IMR-90 (cell line): Measurements from ENCODE around the gene SOX11. TPM values are rescaled to one million over a fixed set of nuclear protein-coding genes. Genes with fewer than 3 reads are reported as not detected.

Source experiments
- ATAC-seq: fragments of 200-7000 bp; cut with Tn5 transposase; 2 replicates; pipeline ENCODE4 v1.9.1; 2020; ENCODE audit warnings: low read depth, mild to moderate bottlenecking, moderate library complexity
- BruUV-seq: library from RNA; stranded (reverse); fragments of 400-500 nt; replicated peaks from 2 replicates; lab custom pipeline; 2021; lab: Mats Ljungman, UMichigan
- CTCF ChIA-PET: fragments of 300-600 bp; formaldehyde crosslinking; extraction: SDS; loops from one replicate; lab custom pipeline; 2021; ENCODE audit warnings: antibody characterized with exemption; lab: Yijun Ruan, JAX
- POLR2A ChIA-PET: fragments of 300-600 bp; sonication (Branson Sonifier 250); formaldehyde crosslinking; loops from one replicate; lab custom pipeline; 2022; ENCODE audit warnings: antibody characterized with exemption; ENCODE audit not compliant: unreplicated experiment; lab: Charles Lee
- DNase-seq: peaks from one replicate; pipeline ENCODE4 v3.0.0; 2013
- H2AFZ ChIP-seq: replicated peaks from 2 replicates; pipeline ENCODE3; 2013; ENCODE audit warnings: low read length, mild to moderate bottlenecking; ENCODE audit not compliant: poor library complexity
- H2AK5ac ChIP-seq: 2 replicates; pipeline ENCODE4 v1.6.1; 2013; ENCODE audit warnings: low read depth, low read length, inconsistent platforms
- H2AK9ac ChIP-seq: replicated peaks from 2 replicates; pipeline ENCODE3; 2013; ENCODE audit warnings: mild to moderate bottlenecking, low read depth, low read length, moderate library complexity; ENCODE audit not compliant: poor library complexity
- H2BK120ac ChIP-seq: 2 replicates; pipeline ENCODE4 v1.6.1; 2013; ENCODE audit warnings: low read depth, low read length, inconsistent platforms
- H2BK15ac ChIP-seq: 3 replicates; pipeline ENCODE4 v1.6.1; 2013; ENCODE audit warnings: low read depth, low read length, inconsistent platforms
- H2BK20ac ChIP-seq: 2 replicates; pipeline ENCODE4 v1.6.1; 2013; ENCODE audit warnings: low read depth, mild to moderate bottlenecking, inconsistent platforms, low read length, moderate library complexity
- H2BK5ac ChIP-seq: 2 replicates; pipeline ENCODE4 v1.6.1; 2013; ENCODE audit warnings: mild to moderate bottlenecking, low read depth, low read length, inconsistent platforms; ENCODE audit not compliant: poor library complexity, severe bottlenecking
- H3K14ac ChIP-seq: replicated peaks from 2 replicates; pipeline ENCODE4 v1.6.1; 2013; ENCODE audit warnings: low read depth, low read length, inconsistent platforms
- H3K18ac ChIP-seq: 2 replicates; pipeline ENCODE4 v1.6.1; 2013; ENCODE audit warnings: low read depth, low read length, control low read depth
- H3K23ac ChIP-seq: 2 replicates; pipeline ENCODE4 v1.6.1; 2013; ENCODE audit warnings: low read depth, low read length, inconsistent platforms
- H3K27ac ChIP-seq: 2 replicates; pipeline ENCODE4 v1.5.1; 2013; ENCODE audit warnings: mild to moderate bottlenecking, control low read depth, low read length; ENCODE audit not compliant: insufficient read depth
- H3K27me3 ChIP-seq: 2 replicates; pipeline ENCODE4 v1.6.1; 2013; ENCODE audit warnings: low read length; ENCODE audit not compliant: control insufficient read depth, insufficient read depth
- H3K36me3 ChIP-seq: 2 replicates; pipeline ENCODE4 v1.6.1; 2013; ENCODE audit warnings: low read length, mixed read lengths; ENCODE audit not compliant: control insufficient read depth, insufficient read depth
- H3K4ac ChIP-seq: 2 replicates; pipeline ENCODE4 v1.6.1; 2013; ENCODE audit warnings: low read depth, low read length, inconsistent platforms
- H3K4me1 ChIP-seq: 2 replicates; pipeline ENCODE4 v1.6.1; 2013; ENCODE audit warnings: low read length, mixed read lengths; ENCODE audit not compliant: control insufficient read depth, insufficient read depth
- H3K4me2 ChIP-seq: 2 replicates; pipeline ENCODE4 v1.6.1; 2013; ENCODE audit warnings: low read depth, mild to moderate bottlenecking, control low read depth, low read length, moderate library complexity
- H3K4me3 ChIP-seq: 2 replicates; pipeline ENCODE4 v1.5.1; 2013; ENCODE audit warnings: low read depth, mild to moderate bottlenecking, control low read depth, low read length, moderate library complexity; ENCODE audit not compliant: insufficient read depth
- H3K56ac ChIP-seq: 2 replicates; pipeline ENCODE4 v1.6.1; 2013; ENCODE audit warnings: low read length, inconsistent platforms; ENCODE audit not compliant: insufficient read depth; ENCODE audit errors: extremely low read depth
- H3K79me1 ChIP-seq, 2 experiments: 2 replicates each; pipeline ENCODE4 v1.6.1; 2013; ENCODE audit warnings: low read length in 2 of 2, inconsistent platforms in 1 of 2, low read depth in 1 of 2
- H3K9ac ChIP-seq: 2 replicates; pipeline ENCODE4 v1.6.1; 2013; ENCODE audit warnings: low read depth, low read length, control low read depth
- H3K9me1 ChIP-seq: 2 replicates; pipeline ENCODE4 v1.6.1; 2013; ENCODE audit warnings: low read length, inconsistent platforms; ENCODE audit not compliant: insufficient read depth
- H3K9me3 ChIP-seq: 2 replicates; pipeline ENCODE4 v1.6.1; 2013; ENCODE audit warnings: low read length; ENCODE audit not compliant: control insufficient read depth, insufficient read depth
- H4K20me1 ChIP-seq: 2 replicates; pipeline ENCODE4 v1.6.1; 2013; ENCODE audit warnings: low read length, inconsistent platforms; ENCODE audit not compliant: insufficient read depth
- H4K5ac ChIP-seq: 2 replicates; pipeline ENCODE4 v1.6.1; 2013; ENCODE audit warnings: mild to moderate bottlenecking, low read depth, low read length, control low read depth
- H4K8ac ChIP-seq, 2 experiments: 2 replicates each; pipeline ENCODE4 v1.6.1; 2013; ENCODE audit warnings: low read depth in 2 of 2, low read length in 2 of 2, control low read depth in 1 of 2, inconsistent platforms in 1 of 2
- H4K91ac ChIP-seq: 2 replicates; pipeline ENCODE4 v1.6.1; 2013; ENCODE audit warnings: low read depth, low read length, inconsistent platforms; ENCODE audit not compliant: insufficient read depth
- POLR2A ChIP-seq: IDR thresholded peaks from 2 replicates; pipeline ENCODE4 v1.6.1; 2012; ENCODE audit warnings: mild to moderate bottlenecking, low read depth, low read length
- RAD21 ChIP-seq: IDR thresholded peaks from 2 replicates; pipeline ENCODE4 v1.6.1; 2012; ENCODE audit warnings: low read length, improper control_type of control experiment
- WGBS, 2 experiments: methylation state at CpG; one replicate each; pipeline versions ENCODE4 v1.1.5 to v1.1.7; 2013; ENCODE audit warnings: missing lambda C conversion rate in 2 of 2; ENCODE audit not compliant: insufficient read length in 1 of 2; ENCODE audit errors: extremely low coverage in 2 of 2; 5-methylcytosine and 5-hydroxymethylcytosine counted together
- dilution Hi-C: fragments of 300-500 bp; cut with HindIII; formaldehyde crosslinking; loops from one replicate; pipeline ENCODE4 v1.14.3; 2018; ENCODE audit warnings: low sequenced_read_pairs; ENCODE audit not compliant: unreplicated experiment
- in situ Hi-C: fragments of 300-500 bp; cut with MboI; formaldehyde crosslinking; loops from 3 replicates; pipeline ENCODE4 v1.14.3; 2019; ENCODE audit warnings: low sequenced_read_pairs, inconsistent platforms, mixed read lengths
- intact Hi-C: fragments of 100-400 bp; cut with micrococcal nuclease; formaldehyde crosslinking; loops from 2 replicates; pipeline ENCODE4 v1.10.0; 2022
- polyA plus RNA-seq, 3 experiments: library from polyadenylated mRNA; depleted of rRNA; stranded (reverse); fragments of >200 nt; gene quantifications; 2 replicates each; pipeline ENCODE4 v1.2.3, GENCODE V29; 2012; ENCODE audit warnings: low replicate concordance in 1 of 3
- total RNA-seq: library from RNA; depleted of rRNA; stranded (reverse); fragments of >200 nt; gene quantifications from 2 replicates; pipeline ENCODE4 v1.2.3, GENCODE V29; 2012

The SOX11 gene
- total and polyA plus RNA-seq, 2 of the 4 experiments (the other 2 are of a cell fraction): 1.9 to 2.2 TPM

- intact Hi-C loops: no loop called here
- H3K56ac ChIP-seq: no peak overlapping the region
- 0 out of 2 replicates have a peak, but pooled peaks cover 1% of the 10 kb centered on the region for H3K9me3 ChIP-seq
- H3K4me3 ChIP-seq: no peak overlapping the region
- H3K23ac ChIP-seq: no peak overlapping the region
- H4K8ac ChIP-seq: no peak overlapping the region
- ChIA-PET POLR2A (no interaction called here), CTCF (no interaction called here)
- H2AK9ac ChIP-seq: no peak overlapping the region
- H2BK15ac ChIP-seq: no peak overlapping the region
- TF ChIP-seq POLR2A (no peak), RAD21 (no peak)
- H3K4me1 ChIP-seq: no peaks in the 10 kb centered on the region
- H4K91ac ChIP-seq: no peak overlapping the region
- no peak overlapping the region for H2AFZ ChIP-seq
- H3K9me1 ChIP-seq: no peaks in the 10 kb centered on the region
- no peak overlapping the region for H3K14ac ChIP-seq
- no peak overlapping the region for H4K5ac ChIP-seq
- no peak overlapping the region for H3K4ac ChIP-seq
- H2AK5ac ChIP-seq: no peak overlapping the region
- peaks cover 4% of the 10 kb centered on the region; the same call in 1 of the 2 replicates for H3K27me3 ChIP-seq
- no peak overlapping the region for H3K27ac ChIP-seq
- H2BK120ac ChIP-seq: no peak overlapping the region
- H2BK20ac ChIP-seq: no peak overlapping the region
- no peaks in the 10 kb centered on the region for H3K36me3 ChIP-seq
- DNase-seq (peak; percentile 4), ATAC-seq (no peak)
- WGBS, 2 experiments: 93% methylated on average over 2 of the region's 4 CpGs; no CpG with 5 or more reads in 1 of the 2 experiments
- H2BK5ac ChIP-seq: no peak overlapping the region
- H3K18ac ChIP-seq: no peak overlapping the region
- dilution Hi-C loops: no loop called here
- H4K20me1 ChIP-seq: no peaks in the 10 kb centered on the region
- no peak overlapping the region for H3K4me2 ChIP-seq
- in situ Hi-C loops: no loop called here
- no peak overlapping the region for H3K9ac ChIP-seq
- BruUV-seq: no TSS peak
- no peaks in the 10 kb centered on the region for H3K79me1 ChIP-seq
Measured at GRCh38 chr2:5748946-5749345, 56.8 kb downstream of the SOX11 start.
